Measurements from ENCODE around the gene SPRY2. TPM values are rescaled to one million over a fixed set of nuclear protein-coding genes. Genes with fewer than 3 reads are reported as not detected.
A peak's percentile ranks its signal among the peaks of the same experiment; 100 is the strongest.
"Not testable (repeated sequence)": the region's sequence is repeated elsewhere in the genome, so short reads cannot be mapped to it uniquely, and the experiment has no call there.

SPRY2 gene
- total RNA-seq, 1 experiment from 2014 or later: 19.0 TPM

DNA sequence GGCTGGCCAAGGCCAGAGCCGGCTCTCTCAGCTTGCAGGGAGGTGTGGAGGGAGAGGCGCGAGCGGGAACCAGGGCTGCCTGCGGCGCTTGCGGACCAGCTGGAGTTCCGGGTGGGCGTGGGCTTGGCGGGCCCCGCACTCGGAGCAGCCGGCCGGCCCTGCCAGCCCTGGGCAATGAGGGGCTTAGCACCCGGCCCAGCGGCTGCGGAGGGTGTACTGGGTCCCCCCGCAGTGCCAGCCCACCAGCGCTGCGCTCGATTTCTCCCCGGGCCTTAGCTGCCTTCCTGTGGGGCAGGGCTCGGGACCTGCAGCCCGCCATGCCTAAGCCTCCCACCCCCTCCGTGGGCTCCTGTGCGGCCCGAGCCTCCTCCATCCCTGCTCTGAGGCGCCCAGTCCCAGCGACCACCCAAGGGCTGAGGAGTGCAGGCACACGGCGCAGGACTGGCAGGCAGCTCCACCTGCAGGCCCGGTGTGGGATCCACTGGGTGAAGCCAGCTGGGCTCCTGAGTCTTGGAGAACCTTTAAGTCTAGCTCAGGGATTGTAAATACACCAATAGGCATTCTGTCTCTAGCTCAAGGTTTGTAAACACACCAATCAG lies 14.7 kb upstream of the SPRY2 start:
- ATAC-seq; H2AFZ ChIP-seq (ENCODE audit: low read length); H3K36me3 ChIP-seq (ENCODE audit: low read depth, low read length); H3K9me3 ChIP-seq (ENCODE audit: low read length); H3K9ac ChIP-seq (ENCODE audit: low read length); H3F3A ChIP-seq (ENCODE audit: low read length, unreplicated experiment); DNase-seq; H3K4me3 ChIP-seq (ENCODE audit: low read length); H4K20me1 ChIP-seq (ENCODE audit: low read length); POLR2A ChIA-PET (ENCODE audit: unreplicated experiment); H3K27me3 ChIP-seq (ENCODE audit: low read length); H3K27ac ChIP-seq (ENCODE audit: low read length); H3K4me1 ChIP-seq (ENCODE audit: insufficient read depth, low read length); intact Hi-C loops (cut with micrococcal nuclease); H3K9me2 ChIP-seq (replicated peaks; ENCODE audit: low read length); BruUV-seq (replicated peaks); H3K79me2 ChIP-seq (ENCODE audit: low read length); H3K4me2 ChIP-seq (ENCODE audit: low read length): not testable (repeated sequence)
- TF ChIP-seq CTCF (conservative IDR thresholded peaks at IDR 0.05; ENCODE audit: low read depth, low read length): peak; percentile 15; the same call in 1 of the 2 replicates
- CTCF ChIA-PET: interaction anchor here (0.6 kb wide), 1 partner anchor 122 kb away, joined by 3 read pairs; no protein-coding TSS in a partner anchor

DNA sequence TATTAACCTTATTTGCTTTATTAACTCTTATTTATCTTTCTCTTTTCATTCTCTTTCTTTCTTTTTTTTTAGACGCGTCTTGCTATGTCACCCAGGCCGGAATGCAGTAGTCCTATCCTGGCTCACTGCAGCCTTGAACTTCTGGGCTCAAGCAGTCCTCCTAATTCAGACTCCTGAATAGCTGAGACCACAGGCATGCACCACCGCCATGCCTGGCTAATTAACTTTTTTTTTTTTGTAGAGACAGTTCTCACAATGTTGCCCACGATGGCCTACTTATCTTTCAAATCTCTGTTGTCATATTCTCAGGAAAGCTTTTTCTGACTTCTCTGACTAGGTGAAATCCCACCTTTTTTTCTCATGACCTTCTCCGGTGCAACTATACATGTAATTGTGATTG lies 7.8 kb upstream of the SPRY2 start:
- no peak for ATAC-seq
- intact Hi-C loops (cut with micrococcal nuclease): no loop called here

DNA sequence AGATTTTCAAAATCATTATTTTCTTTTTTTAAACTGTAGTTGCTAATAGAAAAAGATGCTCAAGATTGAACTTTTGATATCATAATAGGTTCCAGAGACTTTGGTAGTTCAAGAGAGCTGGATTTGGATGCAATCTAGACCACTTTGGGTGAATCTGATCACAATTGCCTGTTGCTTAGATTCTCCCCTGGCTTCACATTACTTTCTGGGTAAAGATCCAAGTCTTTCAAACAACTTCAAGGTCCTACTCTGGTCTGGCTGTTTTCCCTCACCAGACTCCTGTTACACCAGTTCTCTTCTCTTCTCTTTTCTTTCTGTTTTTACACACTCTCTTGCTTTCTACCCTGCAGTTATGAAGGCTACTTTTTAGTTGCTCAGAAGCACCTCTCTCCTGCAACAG lies 7.4 kb upstream of the SPRY2 start:
- ATAC-seq: no peak
- H3K9ac ChIP-seq (ENCODE audit: low read length): no peak overlapping the region
- H3K4me3 ChIP-seq (ENCODE audit: low read length): no peak overlapping the region
- H3K36me3 ChIP-seq (ENCODE audit: low read depth, low read length): no peaks in the 10 kb centered on the region
- ChIA-PET POLR2A (ENCODE audit: unreplicated experiment) (no interaction called here), CTCF (interaction anchor here (0.7 kb wide), 1 partner anchor 186 kb away, joined by 5 read pairs; no protein-coding TSS in a partner anchor)
- H3K79me2 ChIP-seq (ENCODE audit: low read length): no peaks in the 10 kb centered on the region
- no peaks in the 10 kb centered on the region for H3K9me2 ChIP-seq (replicated peaks; ENCODE audit: low read length)
- no peak overlapping the region for H3K4me2 ChIP-seq (ENCODE audit: low read length)
- no peak for DNase-seq
- no peak for TF ChIP-seq CTCF (conservative IDR thresholded peaks at IDR 0.05; ENCODE audit: low read depth, low read length)
- TF ChIP-seq EZH2phosphoT487 (IDR thresholded peaks at IDR 0.05; ENCODE audit: borderline replicate concordance, low read length): no peak
- TF ChIP-seq EZH2 (IDR thresholded peaks at IDR 0.05; ENCODE audit: low read length, unreplicated experiment): no peak
- H2AFZ ChIP-seq (ENCODE audit: low read length): no peak overlapping the region
- H3K27ac ChIP-seq (ENCODE audit: low read length): no peak overlapping the region
- H3K27me3 ChIP-seq (ENCODE audit: low read length): no peaks in the 10 kb centered on the region
- no peaks in the 10 kb centered on the region for H3F3A ChIP-seq (ENCODE audit: low read length, unreplicated experiment)
- H4K20me1 ChIP-seq (ENCODE audit: low read length): no peaks in the 10 kb centered on the region
- intact Hi-C loops (cut with micrococcal nuclease): no loop called here
- BruUV-seq (replicated peaks): no TSS peak
- H3K9me3 ChIP-seq (ENCODE audit: low read length): no peaks in the 10 kb centered on the region
- peaks cover 5% of the 10 kb centered on the region for H3K4me1 ChIP-seq (ENCODE audit: insufficient read depth, low read length)

More for the DNA sequence above, 7.8 kb upstream of the SPRY2 start:
- Histone ChIP-seq H3K4me3 (ENCODE audit: low read length) (no peak overlapping the region), H4K20me1 (ENCODE audit: low read length) (no peaks in the 10 kb centered on the region), H2AFZ (ENCODE audit: low read length) (no peak overlapping the region), H3K36me3 (ENCODE audit: low read depth, low read length) (no peaks in the 10 kb centered on the region), H3K4me2 (ENCODE audit: low read length) (no peak overlapping the region), H3K27me3 (ENCODE audit: low read length) (no peaks in the 10 kb centered on the region), H3K9ac (ENCODE audit: low read length) (no peak overlapping the region), H3K27ac (ENCODE audit: low read length) (no peak overlapping the region), H3K9me2 (replicated peaks; ENCODE audit: low read length) (no peaks in the 10 kb centered on the region), H3F3A (ENCODE audit: low read length, unreplicated experiment) (no peaks in the 10 kb centered on the region), H3K4me1 (ENCODE audit: insufficient read depth, low read length) (peaks cover under 1% of the 10 kb centered on the region; the same call in 1 of the 2 replicates), H3K9me3 (ENCODE audit: low read length) (no peaks in the 10 kb centered on the region), H3K79me2 (ENCODE audit: low read length) (no peaks in the 10 kb centered on the region)
- TF ChIP-seq CTCF (conservative IDR thresholded peaks at IDR 0.05; ENCODE audit: low read depth, low read length): no peak
- TF ChIP-seq EZH2phosphoT487 (IDR thresholded peaks at IDR 0.05; ENCODE audit: borderline replicate concordance, low read length): no peak
- no peak for TF ChIP-seq EZH2 (IDR thresholded peaks at IDR 0.05; ENCODE audit: low read length, unreplicated experiment)
- BruUV-seq (replicated peaks): no TSS peak
- ChIA-PET POLR2A (ENCODE audit: unreplicated experiment) (no interaction called here), CTCF (interaction anchor here (0.7 kb wide), 1 partner anchor 186 kb away, joined by 5 read pairs; no protein-coding TSS in a partner anchor)
- no peak for DNase-seq

Measured in PC-3 (cell line).